WTC11 (cell line): ENCODE results near the gene ALX4.

Experiments used
- CTCF ChIP-seq: fragments of 200-600 bp; IDR thresholded peaks from 2 replicates; pipeline ENCODE4 v1.8.0; 2022; ENCODE audit warnings: antibody characterized with exemption
- GABPB1 ChIP-seq: sonication (generic); formaldehyde crosslinking; IDR thresholded peaks from 2 replicates; pipeline ENCODE4 v1.8.1; 2023; ENCODE audit warnings: mild to moderate bottlenecking, missing genetic modification reagents
- USF2 ChIP-seq: sonication (generic); formaldehyde crosslinking; IDR thresholded peaks from 2 replicates; pipeline ENCODE4 v1.8.1; 2023; ENCODE audit warnings: mild to moderate bottlenecking, missing genetic modification reagents, moderate library complexity

GRCh38 chr11:44301564-44302271, 8.2 kb downstream of the ALX4 start:
- TF ChIP-seq CTCF: no peak
- TF ChIP-seq USF2 (CRISPR knock-in tag): no peak
- TF ChIP-seq GABPB1 (CRISPR knock-in tag): no peak
